Dermis blood vessel endothelial cell (primary cell): ENCODE results near the gene PAGE2B. TPM values are rescaled to one million over a fixed set of nuclear protein-coding genes. Genes with fewer than 3 reads are reported as not detected.
"Not testable (repeated sequence)": the region's sequence is repeated elsewhere in the genome, so short reads cannot be mapped to it uniquely, and the experiment has no call there.

Source experiments
- DNase-seq: peaks from one replicate; pipeline ENCODE4 v3.0.0; 2010
- total RNA-seq: library from RNA; depleted of rRNA; stranded (reverse); fragments of >200 nt; gene quantifications from 2 replicates; pipeline ENCODE4 v1.2.3, GENCODE V29; 2014

The PAGE2B gene, protein sequence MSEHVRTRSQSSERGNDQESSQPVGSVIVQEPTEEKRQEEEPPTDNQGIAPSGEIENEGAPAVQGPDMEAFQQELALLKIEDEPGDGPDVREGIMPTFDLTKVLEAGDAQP
- not detected in 2 replicates for total RNA-seq

GRCh38 chrX:55074851-55075467 lies at the start of gene PAGE2B:
PAGE2B (plus strand) TSS chrX:55075030; CDS start chrX:55076042, 1,012 bp downstream.
- DNase-seq, result no peak

- no peak for DNase-seq
Measured at GRCh38 chrX:55026143-55026542, 48.7 kb upstream of the PAGE2B start.

DNA sequence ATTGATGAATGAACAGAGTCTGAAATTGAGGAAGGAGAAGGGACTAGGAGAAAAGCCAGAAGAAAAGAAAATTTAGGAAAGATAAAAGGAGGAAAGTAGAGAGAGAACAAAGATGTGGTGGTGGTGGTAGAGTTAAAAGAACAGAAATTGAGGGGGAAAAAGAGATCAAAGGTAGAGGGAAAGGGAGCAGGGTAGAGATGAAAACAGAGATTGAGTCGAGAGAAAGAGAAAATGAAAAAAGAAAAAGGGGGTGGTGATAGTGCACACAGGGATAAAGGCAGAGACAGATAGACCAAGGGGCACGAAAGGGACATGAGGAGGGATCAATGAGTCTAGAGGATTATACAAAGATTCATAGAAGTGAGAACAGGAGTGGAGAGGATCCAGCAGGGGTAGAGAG lies 48.0 kb upstream of the PAGE2B start:
- no peak for DNase-seq

- DNase-seq, result no peak
Measured at GRCh38 chrX:55028040-55028439, 46.8 kb upstream of the PAGE2B start.

DNA sequence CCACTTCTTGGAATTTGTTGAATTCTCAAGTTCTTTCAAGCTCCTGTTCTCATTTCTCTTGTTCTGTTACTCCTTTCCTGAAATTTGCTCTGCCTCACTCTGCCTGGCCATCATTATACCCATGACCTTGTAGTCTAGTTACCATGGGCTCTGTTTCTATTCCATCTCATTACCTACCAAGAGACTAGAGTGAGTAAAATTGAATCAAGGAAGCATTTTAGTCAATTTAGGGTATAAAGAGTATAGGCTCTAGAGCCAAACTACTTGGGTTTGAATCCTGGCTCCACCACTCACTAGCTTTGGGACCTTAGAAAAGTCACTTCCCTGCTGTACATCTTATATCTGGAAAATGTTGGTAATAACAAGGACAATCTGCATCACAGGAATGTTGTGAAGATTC lies 46.2 kb upstream of the PAGE2B start:
- DNase-seq, result no peak

DNA sequence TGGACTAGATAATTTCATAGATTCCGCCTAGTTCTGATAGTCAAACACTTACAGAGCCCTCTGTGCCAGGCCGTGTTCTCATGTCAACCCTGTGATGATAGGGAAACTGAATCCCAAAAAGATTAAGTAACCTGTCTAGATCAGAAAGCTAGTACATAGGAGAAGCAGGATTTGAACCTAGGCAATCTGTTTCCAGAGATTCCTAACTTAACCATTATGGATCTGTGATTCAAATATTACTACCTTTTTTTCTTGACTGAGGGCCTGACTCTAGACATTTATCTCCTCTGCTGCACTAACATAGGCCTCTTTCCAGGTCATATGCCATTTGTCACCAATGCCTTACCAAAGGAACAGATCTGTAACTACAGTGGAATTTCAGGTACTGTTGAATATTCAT lies 45.5 kb upstream of the PAGE2B start:
- no peak for DNase-seq

DNA sequence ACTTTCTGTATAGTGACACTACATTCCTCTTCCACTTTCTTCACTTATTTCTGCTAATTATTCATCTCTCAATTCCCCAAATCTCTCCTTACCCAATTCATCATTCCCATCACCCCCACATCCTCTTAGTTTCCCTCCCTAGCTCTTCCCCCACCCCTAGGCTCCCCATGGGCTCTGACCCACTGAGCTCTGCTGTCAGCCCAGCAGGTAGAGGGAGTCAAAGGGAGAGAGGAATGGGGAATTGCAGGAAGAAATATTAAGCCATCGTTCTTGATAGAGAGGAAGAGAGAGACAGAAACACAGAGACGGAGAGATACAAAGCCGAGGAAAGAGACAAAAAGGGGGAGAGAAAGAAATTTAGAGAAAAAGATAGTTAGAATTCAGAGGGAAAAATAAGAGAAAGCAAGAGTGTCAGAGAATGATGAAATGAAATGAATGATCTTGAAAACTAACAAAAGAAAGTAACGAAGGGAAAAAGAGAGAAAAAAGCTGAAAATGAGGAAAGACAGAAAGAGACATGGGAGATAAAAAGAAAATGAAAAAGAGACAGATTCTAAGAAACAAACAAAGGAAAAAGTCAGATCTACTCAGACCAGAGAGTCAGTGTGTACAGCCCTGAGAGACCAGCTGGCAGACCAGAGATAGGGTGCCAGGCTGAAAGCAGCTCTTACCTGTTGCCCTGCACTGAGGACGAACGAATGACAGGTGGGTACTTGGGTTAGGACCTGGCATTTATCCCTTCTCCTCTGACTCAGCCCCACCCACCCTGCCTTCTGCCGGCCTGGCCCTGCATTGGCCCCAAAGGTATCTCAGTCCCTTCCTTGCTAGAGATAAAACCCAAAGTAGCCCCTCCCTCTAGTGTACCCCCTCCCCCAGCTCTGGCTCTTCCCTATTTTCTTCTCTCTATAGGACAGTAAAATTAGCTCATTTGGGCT lies 44.3 kb upstream of the PAGE2B start, which contains the start of gene ALAS2:
TSS of gene ALAS2 (minus strand) at position 707 of the 935 bp plus-strand sequence. CDS start 4,977 bp downstream, outside the sequence.
- DNase-seq, result no peak

GRCh38 chrX:55033429-55033828 lies 41.4 kb upstream of the PAGE2B start:
- no peak for DNase-seq

- DNase-seq, result no peak
Measured at GRCh38 chrX:55039471-55039870, 35.4 kb upstream of the PAGE2B start.

- no peak for DNase-seq
Measured at GRCh38 chrX:55041514-55041913, 33.3 kb upstream of the PAGE2B start.

GRCh38 chrX:55050599-55050998 lies 24.2 kb upstream of the PAGE2B start:
- not testable (repeated sequence) for DNase-seq

DNA sequence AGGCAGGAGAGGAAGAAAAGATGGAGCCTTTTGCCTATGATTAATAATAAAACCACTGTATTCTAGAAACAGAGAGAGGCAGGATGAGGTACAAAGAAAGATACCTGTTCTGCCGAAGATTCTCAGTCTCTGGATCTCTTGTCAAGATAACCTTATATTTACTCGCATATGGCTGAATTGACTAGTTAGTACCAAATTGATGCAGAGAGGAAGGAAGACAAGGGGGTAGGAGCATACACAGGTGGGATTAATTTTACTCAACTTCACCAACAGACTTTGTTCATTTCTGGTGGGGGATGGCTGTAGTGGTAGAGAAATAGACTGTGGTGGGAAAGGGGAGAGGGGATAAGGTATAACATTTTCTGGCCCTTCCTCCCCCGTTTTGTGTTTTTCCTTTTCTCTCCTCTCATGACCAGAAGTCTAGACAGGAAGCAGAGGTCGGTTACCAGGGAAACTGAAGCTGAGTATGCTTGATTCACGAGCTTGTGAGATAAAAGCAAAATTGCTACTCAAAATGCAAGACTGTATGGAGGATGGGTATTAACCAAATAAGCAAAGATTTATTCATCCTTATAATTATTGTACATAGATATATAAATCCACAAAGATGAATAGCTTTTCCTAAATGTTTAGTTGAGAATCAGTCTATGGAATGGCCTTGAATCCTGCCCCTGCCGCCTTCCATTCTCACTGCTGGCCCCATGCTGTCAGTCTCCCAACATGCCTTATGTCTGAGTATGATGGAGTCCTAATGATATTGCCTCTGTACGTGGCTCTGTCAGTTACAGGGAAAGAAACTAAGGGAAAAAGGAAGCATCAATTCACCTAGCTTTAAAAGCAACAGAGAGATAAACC lies 17.8 kb upstream of the PAGE2B start:
- peak; percentile 58 for DNase-seq

DNA sequence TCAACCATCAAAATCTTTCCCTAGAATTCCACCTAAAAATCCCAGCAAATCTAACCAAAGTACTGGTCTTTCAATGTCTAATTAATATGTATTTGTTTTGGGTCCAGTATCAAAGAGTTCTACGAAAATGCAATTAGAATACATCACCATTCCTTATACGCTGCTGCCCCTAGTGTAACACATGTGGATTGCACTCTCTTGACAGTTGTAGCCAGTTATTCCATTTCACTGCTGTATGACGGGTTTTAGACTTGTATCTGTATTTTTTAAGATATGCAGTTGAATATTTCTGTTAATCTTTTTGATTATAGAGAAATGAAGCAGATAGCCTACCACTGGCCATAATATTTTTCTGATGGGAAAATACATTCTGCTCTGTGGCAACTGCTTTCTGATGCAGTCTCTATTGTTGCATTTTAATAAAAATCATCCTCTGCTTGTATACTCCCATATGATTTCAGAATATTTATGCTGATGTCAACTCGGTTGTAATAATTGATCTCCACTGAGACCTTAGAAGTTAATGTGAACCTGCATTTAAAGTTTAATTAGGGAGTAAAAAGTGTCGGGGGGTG lies 17.1 kb upstream of the PAGE2B start:
- peak; percentile 54 for DNase-seq

DNA sequence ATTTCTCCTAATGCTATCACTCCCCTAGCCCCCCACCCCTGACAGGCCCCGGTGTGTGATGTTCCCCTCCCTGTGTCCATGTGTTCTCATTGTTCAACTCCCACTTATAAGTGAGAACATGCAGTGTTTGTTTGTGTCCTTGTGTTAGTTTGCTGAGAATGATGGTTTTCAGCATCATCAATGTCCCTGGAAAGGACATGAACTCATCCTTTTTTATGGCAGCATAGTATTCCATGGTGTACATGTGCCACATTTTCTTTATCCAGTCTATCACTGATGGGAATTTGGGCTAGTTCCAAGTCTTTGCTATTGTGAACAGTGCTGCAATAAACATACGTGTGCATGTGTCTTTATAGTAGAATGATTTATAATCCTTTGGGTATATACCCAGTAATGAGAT lies 7.7 kb upstream of the PAGE2B start:
- DNase-seq, result not testable (repeated sequence)

DNA sequence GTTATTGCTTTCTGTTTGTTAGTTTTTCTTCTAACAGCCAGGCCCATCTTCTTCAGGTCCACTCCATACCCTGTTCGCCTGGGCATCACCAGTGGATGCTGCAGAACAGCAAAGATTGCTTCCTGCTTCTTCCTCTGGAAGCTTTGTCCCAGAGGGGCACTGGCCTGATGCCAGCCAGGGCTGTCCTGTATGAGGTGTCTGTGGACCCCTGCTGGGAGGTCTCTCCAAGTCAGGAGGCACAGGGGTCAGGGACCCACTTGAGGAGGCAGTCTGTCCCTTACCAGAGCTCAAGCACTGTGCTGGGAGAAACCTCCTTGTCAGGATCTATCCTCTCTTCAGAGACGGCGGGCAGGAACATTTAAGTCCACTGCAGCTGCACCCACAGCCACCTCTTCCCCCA lies 2.5 kb upstream of the PAGE2B start:
- no peak for DNase-seq

DNA sequence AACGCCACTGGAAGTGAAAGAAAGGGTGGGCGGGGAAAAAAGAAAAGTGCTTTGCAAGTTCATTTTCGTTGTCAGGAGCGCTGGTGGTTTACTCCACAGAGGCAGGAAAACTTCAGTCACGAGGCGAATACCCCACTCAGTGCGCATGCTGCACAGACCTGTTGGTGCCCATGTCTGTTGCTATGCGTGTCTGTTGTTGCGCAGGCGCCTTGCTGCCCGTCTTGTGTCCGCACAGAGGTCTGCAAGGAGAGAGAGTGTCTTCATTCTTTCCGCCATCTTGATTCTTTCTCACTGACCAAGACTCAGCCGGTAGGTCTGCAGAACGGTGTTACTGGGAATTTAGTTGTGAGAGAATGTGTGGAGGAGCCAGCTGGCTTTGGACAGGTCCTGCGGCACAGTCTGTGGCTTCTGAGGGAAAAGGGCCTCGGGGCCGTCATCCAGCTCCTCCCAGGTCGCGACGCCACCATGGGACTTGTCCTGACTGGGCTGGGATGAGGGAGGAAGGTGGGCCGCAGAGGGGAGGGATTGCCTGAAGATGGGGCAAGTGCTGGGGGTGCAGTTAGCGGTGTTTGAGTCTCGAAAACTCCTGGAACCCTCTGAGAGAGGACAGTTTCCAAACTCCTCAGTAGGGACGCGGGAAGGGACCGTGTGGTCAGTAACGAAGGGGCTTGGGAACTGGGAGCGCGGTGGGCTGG lies 14.1 kb downstream of the PAGE2B start, which contains the start of gene PAGE2:
TSS of gene PAGE2 (plus strand) at position 224 of the 695 bp plus-strand sequence. CDS start 1,003 bp downstream, outside the sequence.
- DNase-seq, result no peak

- DNase-seq, result no peak
Measured at GRCh38 chrX:55098691-55099090, 23.9 kb downstream of the PAGE2B start.

GRCh38 chrX:55099162-55099561 lies 24.3 kb downstream of the PAGE2B start:
- no peak for DNase-seq

DNA sequence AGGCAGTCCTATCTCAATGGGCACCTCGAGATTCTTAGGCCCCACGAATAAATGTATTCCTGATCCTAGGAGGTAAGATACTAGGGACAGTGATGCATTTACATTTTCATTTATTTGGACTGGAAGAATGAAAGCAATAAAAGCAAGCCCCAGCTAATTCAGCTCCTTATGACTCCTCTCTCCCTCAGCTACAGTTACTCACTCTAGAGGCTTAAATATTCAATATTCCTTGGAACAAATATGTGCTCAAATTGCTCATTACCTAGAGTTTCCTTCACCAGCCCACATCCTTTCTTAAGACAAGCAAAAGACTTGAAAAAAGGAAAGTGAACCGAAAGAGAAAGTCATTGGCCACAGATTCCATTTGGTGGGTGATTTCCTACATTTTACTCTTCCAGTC lies 27.9 kb downstream of the PAGE2B start:
- no peak for DNase-seq

- DNase-seq, result no peak
Measured at GRCh38 chrX:55107262-55107661, 32.4 kb downstream of the PAGE2B start.

DNA sequence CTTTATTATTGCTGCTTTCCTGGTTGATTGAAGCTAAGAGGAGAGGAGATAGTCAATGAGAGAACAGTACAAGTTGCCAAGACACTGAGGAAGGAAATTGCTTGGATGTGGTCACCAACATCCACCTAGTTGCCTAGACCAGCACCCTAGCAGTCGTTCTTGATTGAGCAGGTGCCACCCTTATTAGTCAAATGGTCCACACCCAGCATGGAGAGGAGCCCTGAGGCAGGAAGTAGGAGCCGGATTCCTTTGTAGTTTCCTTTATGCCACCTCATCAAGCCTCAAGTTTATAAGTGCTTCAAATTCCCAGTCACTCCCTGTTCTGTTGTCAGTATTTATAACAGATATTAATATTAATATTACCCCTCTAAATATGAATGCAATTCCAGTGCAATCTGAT lies 33.1 kb downstream of the PAGE2B start:
- DNase-seq, result no peak
